ENCODE results near the gene ABLIM2.

GRCh38 chr4:8202108-8203051, 43.8 kb upstream of the ABLIM2 start:
- TF ChIP-seq CTCF (IDR thresholded peaks at IDR 0.05) (no peak), EZH2 (IDR thresholded peaks at IDR 0.05; ENCODE audit: borderline replicate concordance, insufficient read depth, low read depth, low read length, poor library complexity, severe bottlenecking) (no peak)
